Suprapubic skin (tissue), 4 donors: Measurements from ENCODE around the gene RTEL1. TPM values are rescaled to one million over a fixed set of nuclear protein-coding genes. Genes with fewer than 3 reads are reported as not detected.
A peak's percentile ranks its signal among the peaks of the same experiment; 100 is the strongest.

ENCODE experiments used
- DNase-seq, 2 donors: peaks; one replicate each; pipeline ENCODE4 v3.0.0-alpha.2; 2019; ENCODE audit warnings: low spot score in 2 of 2
- H3K27ac ChIP-seq: fragments of 200-600 bp; sonication (generic); one replicate; pipeline ENCODE4 v1.5.1; 2019
- H3K27me3 ChIP-seq: fragments of 200-600 bp; sonication (generic); one replicate; pipeline ENCODE4 v1.5.1; 2019
- H3K36me3 ChIP-seq: fragments of 200-600 bp; sonication (generic); one replicate; pipeline ENCODE4 v1.5.1; 2019
- H3K4me1 ChIP-seq: fragments of 200-600 bp; sonication (generic); one replicate; pipeline ENCODE4 v1.5.1; 2019
- H3K4me3 ChIP-seq: fragments of 200-600 bp; sonication (generic); one replicate; pipeline ENCODE4 v1.5.1; 2019; ENCODE audit warnings: mild to moderate bottlenecking
- H3K9me3 ChIP-seq: fragments of 200-600 bp; sonication (generic); one replicate; pipeline ENCODE4 v1.5.1; 2019
- EP300 ChIP-seq: sonication (generic); formaldehyde crosslinking; IDR thresholded peaks from one replicate; pipeline ENCODE4 v1.6.1; 2017; ENCODE audit warnings: antibody characterized with exemption
- POLR2A ChIP-seq, 2 donors: fragments of 450-650 bp; IDR thresholded peaks; one replicate each; pipeline ENCODE4 v1.6.1; 2017; ENCODE audit warnings: antibody characterized with exemption in 2 of 2, mild to moderate bottlenecking in 2 of 2, moderate library complexity in 2 of 2
- POLR2AphosphoS5 ChIP-seq, 3 donors: sonication (generic); formaldehyde crosslinking; IDR thresholded peaks; one replicate each; pipeline ENCODE4 v1.6.1; 2017; ENCODE audit warnings: antibody characterized with exemption in 3 of 3
- WGBS: methylation state at CpG from one replicate; pipeline ENCODE4 v1.1.5; 2018; 5-methylcytosine and 5-hydroxymethylcytosine counted together
- total RNA-seq, 4 donors: library from RNA; depleted of rRNA; stranded (reverse); fragments of >200 nt; gene quantifications; one replicate each; pipeline ENCODE4 v1.1.0, GENCODE V29; 2016
- TF ChIP-seq, protein P1 (sequence below), 2 donors: fragments of 200-600 bp in 1 of 2; fragments of 450-650 bp in 1 of 2; sonication (generic) in 1 of 2; IDR thresholded peaks; one replicate each; pipeline ENCODE4 v1.5.1; 2016 to 2019; ENCODE audit warnings: antibody characterized with exemption in 2 of 2, mild to moderate bottlenecking in 1 of 2, moderate library complexity in 1 of 2

RTEL1 gene
- total RNA-seq, 4 donors from 2014 or later: 6.9 to 26.6 (median 13.9) TPM

DNA sequence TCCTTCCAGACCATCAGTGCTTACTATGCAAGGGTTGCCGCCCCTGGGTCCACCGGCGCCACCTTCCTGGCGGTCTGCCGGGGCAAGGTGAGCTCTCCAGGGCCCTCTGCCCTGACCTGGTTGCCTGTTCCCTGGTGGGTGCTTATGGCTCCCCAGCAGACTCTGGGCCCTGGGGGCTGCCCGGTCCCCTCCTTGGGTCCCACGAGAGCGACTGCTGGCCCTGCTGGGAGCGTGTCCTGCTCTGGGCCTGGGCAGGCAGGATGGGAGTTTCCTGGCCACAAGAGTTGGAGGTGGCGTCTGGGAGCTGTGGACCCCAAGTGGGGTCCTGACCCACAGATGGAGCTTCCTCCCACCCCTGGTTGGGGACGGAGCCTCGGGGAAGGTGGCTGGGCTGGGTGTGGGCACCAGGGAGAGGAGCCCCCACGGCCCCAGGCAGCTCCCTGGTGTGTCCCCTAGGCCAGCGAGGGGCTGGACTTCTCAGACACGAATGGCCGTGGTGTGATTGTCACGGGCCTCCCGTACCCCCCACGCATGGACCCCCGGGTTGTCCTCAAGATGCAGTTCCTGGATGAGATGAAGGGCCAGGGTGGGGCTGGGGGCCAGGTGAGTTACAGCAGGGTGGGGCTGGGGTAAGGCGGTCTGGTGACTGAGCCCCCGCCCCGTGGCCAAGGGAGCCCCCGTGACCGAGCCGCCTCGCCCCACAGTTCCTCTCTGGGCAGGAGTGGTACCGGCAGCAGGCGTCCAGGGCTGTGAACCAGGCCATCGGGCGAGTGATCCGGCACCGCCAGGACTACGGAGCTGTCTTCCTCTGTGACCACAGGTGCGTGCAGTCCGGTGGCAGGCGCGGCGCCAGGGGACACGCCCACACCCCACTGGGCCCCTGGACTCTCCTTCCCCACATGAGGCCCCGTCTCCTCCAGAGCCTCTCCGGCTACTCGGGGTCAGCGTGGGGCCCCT, 31.2 kb downstream of the RTEL1 start:
- Histone ChIP-seq H3K36me3 (no peaks in the 10 kb centered on the region), H3K27me3 (no peaks in the 10 kb centered on the region), H3K4me3 (no peak overlapping the region), H3K4me1 (peaks cover 71% of the 10 kb centered on the region), H3K27ac (peak overlapping the region; percentile 1), H3K9me3 (no peaks in the 10 kb centered on the region)
- DNase-seq: no peak
- 80% methylated on average over 7 of the region's 44 CpGs for WGBS
- TF ChIP-seq, protein P1, sequence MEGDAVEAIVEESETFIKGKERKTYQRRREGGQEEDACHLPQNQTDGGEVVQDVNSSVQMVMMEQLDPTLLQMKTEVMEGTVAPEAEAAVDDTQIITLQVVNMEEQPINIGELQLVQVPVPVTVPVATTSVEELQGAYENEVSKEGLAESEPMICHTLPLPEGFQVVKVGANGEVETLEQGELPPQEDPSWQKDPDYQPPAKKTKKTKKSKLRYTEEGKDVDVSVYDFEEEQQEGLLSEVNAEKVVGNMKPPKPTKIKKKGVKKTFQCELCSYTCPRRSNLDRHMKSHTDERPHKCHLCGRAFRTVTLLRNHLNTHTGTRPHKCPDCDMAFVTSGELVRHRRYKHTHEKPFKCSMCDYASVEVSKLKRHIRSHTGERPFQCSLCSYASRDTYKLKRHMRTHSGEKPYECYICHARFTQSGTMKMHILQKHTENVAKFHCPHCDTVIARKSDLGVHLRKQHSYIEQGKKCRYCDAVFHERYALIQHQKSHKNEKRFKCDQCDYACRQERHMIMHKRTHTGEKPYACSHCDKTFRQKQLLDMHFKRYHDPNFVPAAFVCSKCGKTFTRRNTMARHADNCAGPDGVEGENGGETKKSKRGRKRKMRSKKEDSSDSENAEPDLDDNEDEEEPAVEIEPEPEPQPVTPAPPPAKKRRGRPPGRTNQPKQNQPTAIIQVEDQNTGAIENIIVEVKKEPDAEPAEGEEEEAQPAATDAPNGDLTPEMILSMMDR (IDR thresholded peaks at IDR 0.05): no peak
- TF ChIP-seq POLR2A (IDR thresholded peaks at IDR 0.05): no peak
- no peak for TF ChIP-seq POLR2AphosphoS5 (IDR thresholded peaks at IDR 0.05)
- TF ChIP-seq EP300: no peak

DNA sequence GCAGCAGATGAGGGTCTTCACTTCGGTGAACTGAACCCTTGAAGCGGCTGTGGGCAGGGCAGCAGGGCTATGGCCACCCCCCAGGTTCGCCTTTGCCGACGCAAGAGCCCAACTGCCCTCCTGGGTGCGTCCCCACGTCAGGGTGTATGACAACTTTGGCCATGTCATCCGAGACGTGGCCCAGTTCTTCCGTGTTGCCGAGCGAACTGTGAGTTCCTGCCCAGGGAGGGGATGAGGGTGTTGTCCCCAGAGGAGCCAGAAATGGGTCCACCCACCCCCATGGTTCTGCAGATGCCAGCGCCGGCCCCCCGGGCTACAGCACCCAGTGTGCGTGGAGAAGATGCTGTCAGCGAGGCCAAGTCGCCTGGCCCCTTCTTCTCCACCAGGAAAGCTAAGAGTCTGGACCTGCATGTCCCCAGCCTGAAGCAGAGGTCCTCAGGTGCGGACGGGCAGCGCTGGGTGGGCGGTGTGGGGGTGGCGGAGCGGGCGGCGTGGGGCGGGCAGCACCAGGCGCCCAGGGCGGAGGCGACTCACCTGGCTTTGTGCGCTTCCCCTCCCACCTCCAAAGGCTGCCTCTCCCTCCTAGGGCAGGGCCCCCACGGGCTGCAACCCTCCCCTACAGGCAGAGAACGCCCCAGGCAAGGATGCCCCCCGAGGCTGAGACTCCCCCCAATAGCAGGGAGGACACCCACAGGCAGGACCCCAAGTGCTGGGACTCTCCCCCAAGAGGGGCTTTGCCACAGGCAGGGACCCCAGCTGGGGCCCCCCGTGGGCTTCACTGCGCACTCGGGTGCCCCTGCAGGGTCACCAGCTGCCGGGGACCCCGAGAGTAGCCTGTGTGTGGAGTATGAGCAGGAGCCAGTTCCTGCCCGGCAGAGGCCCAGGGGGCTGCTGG, 32.1 kb downstream of the RTEL1 start:
- peaks cover 78% of the 10 kb centered on the region for H3K4me1 ChIP-seq
- TF ChIP-seq, protein P1 (IDR thresholded peaks at IDR 0.05): no peak
- TF ChIP-seq POLR2A (IDR thresholded peaks at IDR 0.05): no peak
- no peak for TF ChIP-seq EP300
- no peak for TF ChIP-seq POLR2AphosphoS5 (IDR thresholded peaks at IDR 0.05)
- H3K36me3 ChIP-seq: no peaks in the 10 kb centered on the region
- no peaks in the 10 kb centered on the region for H3K9me3 ChIP-seq
- H3K4me3 ChIP-seq: no peak overlapping the region
- no peaks in the 10 kb centered on the region for H3K27me3 ChIP-seq
- 41% methylated on average over 10 of the region's 40 CpGs for WGBS
- H3K27ac ChIP-seq: no peak overlapping the region
- no peak for DNase-seq

GRCh38 chr20:63690898-63691710, 33.0 kb downstream of the RTEL1 start:
- DNase-seq: peak in 1 of 2 donors; percentile 62
- Histone ChIP-seq H3K36me3 (no peaks in the 10 kb centered on the region), H3K4me1 (peaks cover 78% of the 10 kb centered on the region), H3K4me3 (no peak overlapping the region), H3K9me3 (no peaks in the 10 kb centered on the region), H3K27me3 (no peaks in the 10 kb centered on the region), H3K27ac (peak overlapping the region; percentile 3)
- TF ChIP-seq EP300: no peak
- TF ChIP-seq POLR2A (IDR thresholded peaks at IDR 0.05): no peak
- TF ChIP-seq, protein P1 (IDR thresholded peaks at IDR 0.05): no peak
- TF ChIP-seq POLR2AphosphoS5 (IDR thresholded peaks at IDR 0.05): no peak
- WGBS: 65% methylated on average over 16 of the region's 24 CpGs

DNA sequence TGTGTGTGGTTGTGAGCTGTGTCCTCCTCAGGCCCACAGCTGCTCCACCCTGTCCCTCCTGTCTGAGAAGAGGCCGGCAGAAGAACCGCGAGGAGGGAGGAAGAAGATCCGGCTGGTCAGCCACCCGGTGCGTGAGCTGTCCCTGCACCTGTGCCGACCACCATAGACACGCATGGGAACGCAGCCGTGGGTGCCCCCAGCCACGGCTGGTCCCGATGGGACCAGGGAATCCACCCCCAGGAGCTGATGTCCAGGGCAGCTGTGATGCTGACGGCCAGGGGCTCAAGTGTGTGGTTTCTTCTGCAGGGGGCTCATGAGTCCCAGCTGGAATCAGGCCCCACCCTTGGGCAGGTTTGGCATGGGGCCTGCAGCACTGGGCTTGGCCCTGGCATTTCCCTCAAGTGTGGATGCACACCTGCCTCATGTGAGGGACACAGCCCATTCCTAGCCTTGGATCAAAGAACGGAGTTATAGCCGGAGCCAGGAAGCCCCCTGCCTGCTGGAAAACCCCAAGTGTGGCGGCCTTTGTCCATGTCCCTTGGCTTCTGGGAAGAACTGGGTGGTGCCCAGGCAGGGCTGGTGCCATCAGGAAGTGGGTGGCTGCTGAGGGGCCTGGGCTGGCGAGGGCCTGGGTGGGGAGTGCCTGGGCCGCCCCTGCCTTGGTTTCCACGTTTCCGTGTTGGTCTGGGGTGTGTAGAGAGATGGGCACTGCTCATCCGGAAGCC, 33.8 kb downstream of the RTEL1 start:
- H3K27ac ChIP-seq: peak overlapping the region; percentile 20
- peaks cover 78% of the 10 kb centered on the region for H3K4me1 ChIP-seq
- no peaks in the 10 kb centered on the region for H3K27me3 ChIP-seq
- WGBS: 73% methylated on average over 9 of the region's 21 CpGs
- no peak overlapping the region for H3K4me3 ChIP-seq
- DNase-seq: peak in 1 of 2 donors; percentile 62
- H3K9me3 ChIP-seq: no peaks in the 10 kb centered on the region
- no peaks in the 10 kb centered on the region for H3K36me3 ChIP-seq
- TF ChIP-seq, protein P1 (IDR thresholded peaks at IDR 0.05): no peak
- TF ChIP-seq EP300 (no peak), POLR2AphosphoS5 (IDR thresholded peaks at IDR 0.05) (no peak), POLR2A (IDR thresholded peaks at IDR 0.05) (no peak)
